Thyroid gland (tissue), 4 donors: Measurements from ENCODE around the gene DGUOK.

Experiments used
- POLR2A ChIP-seq, 2 donors: fragments of 450-650 bp; IDR thresholded peaks; one replicate each; pipeline ENCODE4 v1.6.1; 2017; ENCODE audit warnings: antibody characterized with exemption in 2 of 2, mild to moderate bottlenecking in 2 of 2, moderate library complexity in 1 of 2
- TF ChIP-seq, protein P1 (sequence below), 6 experiments: fragments of 200-600 bp in 3 of 6; fragments of 450-650 bp in 3 of 6; sonication (generic) in 3 of 6; IDR thresholded peaks; one replicate each; pipeline ENCODE4 v1.5.1; 2016 to 2019; ENCODE audit warnings: antibody characterized with exemption in 6 of 6, mild to moderate bottlenecking in 2 of 6, inconsistent platforms in 1 of 6, moderate library complexity in 1 of 6

DNA sequence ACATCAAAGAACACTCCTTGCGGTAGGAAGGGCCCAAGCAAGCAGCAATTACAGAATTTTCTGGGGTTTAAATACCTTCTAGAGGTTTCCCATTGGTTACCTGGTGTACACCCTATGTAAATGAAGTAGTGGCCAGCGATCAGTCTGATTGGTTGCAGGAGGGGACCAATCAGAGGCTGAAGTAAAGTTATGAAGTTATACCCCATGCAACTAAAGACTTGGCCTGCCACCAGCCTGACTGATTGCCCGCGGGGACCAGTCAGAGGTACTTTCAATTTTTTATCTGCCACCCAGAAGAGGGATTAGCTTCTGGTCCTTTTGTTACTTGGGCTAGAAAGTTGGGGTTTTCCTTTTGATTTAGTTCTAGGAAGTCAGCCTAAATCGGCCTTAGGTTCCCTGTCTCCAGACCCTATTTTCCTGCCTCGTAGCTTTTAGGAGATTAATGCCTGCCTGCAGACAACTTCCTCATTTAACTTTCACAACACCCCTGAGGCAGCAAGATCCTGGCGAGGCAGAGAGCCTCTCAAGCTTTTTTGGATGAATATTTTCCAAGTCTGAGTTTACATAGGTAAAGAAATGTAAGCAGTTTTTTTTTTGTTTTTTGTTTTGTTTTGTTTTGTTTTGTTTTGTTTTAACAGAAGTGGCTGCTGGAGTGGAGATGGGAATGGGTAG lies 1.5 kb upstream of the DGUOK start:
- no peak for TF ChIP-seq POLR2A (IDR thresholded peaks at IDR 0.05)
- TF ChIP-seq, protein P1, sequence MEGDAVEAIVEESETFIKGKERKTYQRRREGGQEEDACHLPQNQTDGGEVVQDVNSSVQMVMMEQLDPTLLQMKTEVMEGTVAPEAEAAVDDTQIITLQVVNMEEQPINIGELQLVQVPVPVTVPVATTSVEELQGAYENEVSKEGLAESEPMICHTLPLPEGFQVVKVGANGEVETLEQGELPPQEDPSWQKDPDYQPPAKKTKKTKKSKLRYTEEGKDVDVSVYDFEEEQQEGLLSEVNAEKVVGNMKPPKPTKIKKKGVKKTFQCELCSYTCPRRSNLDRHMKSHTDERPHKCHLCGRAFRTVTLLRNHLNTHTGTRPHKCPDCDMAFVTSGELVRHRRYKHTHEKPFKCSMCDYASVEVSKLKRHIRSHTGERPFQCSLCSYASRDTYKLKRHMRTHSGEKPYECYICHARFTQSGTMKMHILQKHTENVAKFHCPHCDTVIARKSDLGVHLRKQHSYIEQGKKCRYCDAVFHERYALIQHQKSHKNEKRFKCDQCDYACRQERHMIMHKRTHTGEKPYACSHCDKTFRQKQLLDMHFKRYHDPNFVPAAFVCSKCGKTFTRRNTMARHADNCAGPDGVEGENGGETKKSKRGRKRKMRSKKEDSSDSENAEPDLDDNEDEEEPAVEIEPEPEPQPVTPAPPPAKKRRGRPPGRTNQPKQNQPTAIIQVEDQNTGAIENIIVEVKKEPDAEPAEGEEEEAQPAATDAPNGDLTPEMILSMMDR (IDR thresholded peaks at IDR 0.05) = no peak
